ENCODE measurements around the gene FLYWCH2. TPM values are rescaled to one million over a fixed set of nuclear protein-coding genes. Genes with fewer than 3 reads are reported as not detected.

The FLYWCH2 gene
- total RNA-seq, 1 donor from 2014 or later: 23.2 TPM

GRCh38 chr16:2914233-2914632 lies 31.2 kb downstream of the FLYWCH2 start:
- no peak overlapping the region for H3K27ac ChIP-seq (replicated peaks)
- H3K27me3 ChIP-seq (ENCODE audit: low read depth): no peaks in the 10 kb centered on the region
- H3K4me1 ChIP-seq: peaks cover 33% of the 10 kb centered on the region
- no peak overlapping the region for H3K4me3 ChIP-seq
- TF ChIP-seq CTCF (IDR thresholded peaks at IDR 0.05; ENCODE audit: borderline replicate concordance): no peak
- no peaks in the 10 kb centered on the region for H3K9me3 ChIP-seq (replicated peaks)
- peaks cover 39% of the 10 kb centered on the region for H3K36me3 ChIP-seq
- no peak for DNase-seq
- intact Hi-C loops (cut with micrococcal nuclease): no loop called here

GRCh38 chr16:2915196-2915929 lies 32.3 kb downstream of the FLYWCH2 start:
- TF ChIP-seq CTCF (IDR thresholded peaks at IDR 0.05; ENCODE audit: borderline replicate concordance): no peak
- no peak overlapping the region for H3K27ac ChIP-seq (replicated peaks)
- H3K36me3 ChIP-seq: peaks cover 39% of the 10 kb centered on the region
- no peaks in the 10 kb centered on the region for H3K9me3 ChIP-seq (replicated peaks)
- DNase-seq: no peak
- peaks cover 42% of the 10 kb centered on the region for H3K4me1 ChIP-seq
- no peak overlapping the region for H3K4me3 ChIP-seq
- intact Hi-C loops (cut with micrococcal nuclease): no loop called here
- no peaks in the 10 kb centered on the region for H3K27me3 ChIP-seq (ENCODE audit: low read depth)

- peaks cover 41% of the 10 kb centered on the region for H3K36me3 ChIP-seq
- peak overlapping the region; percentile 62 for H3K27ac ChIP-seq (replicated peaks)
- no peak overlapping the region for H3K4me3 ChIP-seq
- TF ChIP-seq CTCF (IDR thresholded peaks at IDR 0.05; ENCODE audit: borderline replicate concordance): peak; percentile 94
- intact Hi-C loops (cut with micrococcal nuclease): no loop called here
- H3K9me3 ChIP-seq (replicated peaks): no peaks in the 10 kb centered on the region
- no peak for DNase-seq
- H3K4me1 ChIP-seq: peaks cover 14% of the 10 kb centered on the region
- H3K27me3 ChIP-seq (ENCODE audit: low read depth): no peaks in the 10 kb centered on the region
Measured at GRCh38 chr16:2919511-2920255, 36.7 kb downstream of the FLYWCH2 start.

DNA sequence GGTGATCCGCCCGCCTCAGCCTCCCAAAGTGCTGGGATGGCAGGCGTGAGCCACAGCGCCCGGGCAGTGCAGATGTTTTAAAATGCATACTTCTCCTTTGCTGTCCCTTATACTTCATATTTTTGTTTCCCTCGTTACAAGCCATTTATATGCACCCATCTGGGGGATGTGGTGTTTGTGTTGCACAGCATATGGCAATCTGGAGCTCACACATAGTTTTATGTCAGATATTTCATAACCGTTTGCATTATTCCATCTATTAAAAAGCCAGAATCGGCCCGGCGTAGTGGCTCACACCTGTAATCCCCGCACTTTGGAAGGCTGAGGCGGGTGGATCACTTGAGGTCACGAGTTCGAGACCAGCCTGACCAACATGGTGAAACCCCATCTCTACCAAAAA lies 40.5 kb downstream of the FLYWCH2 start:
- DNase-seq: no peak
- no peak overlapping the region for H3K4me3 ChIP-seq
- no peaks in the 10 kb centered on the region for H3K9me3 ChIP-seq (replicated peaks)
- H3K27ac ChIP-seq (replicated peaks): no peak overlapping the region
- intact Hi-C loops (cut with micrococcal nuclease): no loop called here
- no peaks in the 10 kb centered on the region for H3K27me3 ChIP-seq (ENCODE audit: low read depth)
- H3K4me1 ChIP-seq: peaks cover 27% of the 10 kb centered on the region
- no peak for TF ChIP-seq CTCF (IDR thresholded peaks at IDR 0.05; ENCODE audit: borderline replicate concordance)
- H3K36me3 ChIP-seq: peaks cover 11% of the 10 kb centered on the region

DNA sequence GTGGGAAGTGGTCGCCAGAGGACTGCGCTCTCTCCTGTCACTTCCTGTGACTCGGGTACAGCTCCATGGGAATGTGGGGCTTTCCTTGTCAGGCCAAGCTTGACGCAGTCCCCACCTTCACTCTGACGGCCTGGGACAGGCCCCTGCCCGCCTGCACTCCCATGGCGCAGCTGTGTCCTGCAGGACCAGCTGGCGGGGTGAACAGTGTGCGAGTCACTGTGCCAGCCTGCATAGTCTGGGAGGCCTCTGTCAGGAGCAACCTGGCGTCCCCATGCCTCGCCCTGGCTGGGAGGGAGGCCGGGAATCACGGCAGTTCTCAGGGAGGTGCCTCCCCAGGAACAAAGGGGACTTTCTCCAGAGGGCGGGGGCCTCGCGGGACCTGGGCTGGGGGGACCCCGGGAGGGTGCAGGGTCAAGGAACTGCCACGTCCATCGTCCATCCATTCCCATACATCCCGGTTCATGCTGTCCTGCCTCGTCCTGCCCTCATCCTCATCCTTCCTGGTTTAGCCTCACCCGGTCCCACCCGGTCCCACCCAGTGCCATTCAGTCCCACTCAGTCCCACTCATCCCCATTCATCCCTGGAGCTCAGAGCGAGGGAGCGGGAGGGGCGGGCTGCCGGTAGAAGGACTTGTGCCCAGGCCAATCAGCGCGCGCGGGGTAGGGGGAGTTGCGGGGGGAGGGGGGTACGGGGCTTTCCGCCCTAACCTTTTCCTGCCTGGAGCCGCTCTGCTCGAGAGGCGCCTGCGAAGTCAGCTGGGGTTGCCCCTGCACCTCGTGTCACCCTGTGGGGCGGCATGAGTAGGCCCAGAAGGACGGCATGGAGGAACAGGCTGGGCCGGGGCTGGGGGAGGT lies 42.1 kb downstream of the FLYWCH2 start:
- Histone ChIP-seq H3K4me1 (peaks cover 13% of the 10 kb centered on the region), H3K9me3 (replicated peaks) (no peaks in the 10 kb centered on the region), H3K36me3 (peaks cover 18% of the 10 kb centered on the region), H3K4me3 (no peak overlapping the region), H3K27ac (replicated peaks) (no peak overlapping the region), H3K27me3 (ENCODE audit: low read depth) (no peaks in the 10 kb centered on the region)
- no peak for DNase-seq
- TF ChIP-seq CTCF (IDR thresholded peaks at IDR 0.05; ENCODE audit: borderline replicate concordance): no peak
- intact Hi-C loops (cut with micrococcal nuclease): no loop called here

Data from left ventricle myocardium inferior (tissue), 1 donor.